Endothelial cell of umbilical vein (primary cell): ENCODE data around the gene CFAP161.

ENCODE experiments used
- CTCF ChIP-seq, 2 donors: IDR thresholded peaks; 1 replicate in 1 of 2; 2 replicates in 1 of 2; pipeline ENCODE4 v1.5.1; 2011; ENCODE audit warnings: low read length in 2 of 2, mild to moderate bottlenecking in 2 of 2, moderate library complexity in 2 of 2, control low read depth in 1 of 2, inconsistent platforms in 1 of 2, low read depth in 1 of 2; ENCODE audit not compliant: insufficient read depth in 1 of 2; ENCODE audit errors: extremely low read depth in 1 of 2
- EZH2 ChIP-seq: IDR thresholded peaks from 2 replicates; pipeline ENCODE4 v1.6.1; 2012; ENCODE audit warnings: borderline replicate concordance, low read depth, mild to moderate bottlenecking, moderate library complexity, low read length, inconsistent platforms; ENCODE audit not compliant: severe bottlenecking
- FOS ChIP-seq: IDR thresholded peaks from 2 replicates; pipeline ENCODE4 v1.6.1; 2011; ENCODE audit warnings: mild to moderate bottlenecking, low read length, moderate library complexity, borderline replicate concordance; ENCODE audit not compliant: insufficient read depth
- GATA2 ChIP-seq: IDR thresholded peaks from 2 replicates; pipeline ENCODE4 v1.7.0; 2011; ENCODE audit warnings: low read depth, mild to moderate bottlenecking, moderate library complexity, mixed read lengths, low read length; ENCODE audit not compliant: insufficient read length, insufficient read depth
- MAX ChIP-seq: IDR thresholded peaks from 2 replicates; pipeline ENCODE4 v1.6.1; 2011; ENCODE audit not compliant: insufficient read depth, insufficient read length
- MYC ChIP-seq: IDR thresholded peaks from one replicate; pipeline ENCODE4 v1.6.1; 2011; ENCODE audit warnings: mild to moderate bottlenecking, low read depth, low read length
- POLR2A ChIP-seq: IDR thresholded peaks from 2 replicates; pipeline ENCODE4 v1.6.1; 2012; ENCODE audit warnings: low read depth, mild to moderate bottlenecking, control low read depth, low read length
- POLR2AphosphoS5 ChIP-seq: IDR thresholded peaks from 2 replicates; pipeline ENCODE4 v1.6.1; 2012; ENCODE audit warnings: low read depth, mild to moderate bottlenecking, control low read depth, low read length, moderate library complexity; ENCODE audit not compliant: insufficient read depth

GRCh38 chr15:81171286-81171685, 37.2 kb downstream of the CFAP161 start:
- TF ChIP-seq CTCF (IDR thresholded peaks at IDR 0.05; ENCODE audit: extremely low read depth in 1 of 2, insufficient read depth in 1 of 2, low read depth in 1 of 2, low read length in 2 of 2) (no peak), MYC (no peak), EZH2 (no peak), POLR2AphosphoS5 (no peak), FOS (no peak), POLR2A (no peak), MAX (no peak), GATA2 (no peak)
